Stimulated activated CD8-positive, alpha-beta memory T cell treated with anti-CD3 and anti-CD28 coated beads, Interleukin-15, amount 100 ng/mL, for 1 hour (primary cell): ENCODE results near the gene CDH23.

Experiments used
- DNase-seq: peaks from one replicate; pipeline ENCODE4 v3.0.0-alpha.2; 2020; ENCODE audit warnings: low read depth

CDH23 gene

GRCh38 chr10:71467161-71467560 is 70.4 kb downstream of the CDH23 start:
- DNase-seq = no peak

- no peak for DNase-seq
These were observed 71.0 kb downstream of the CDH23 start for GRCh38 chr10:71467569-71468362.

- no peak for DNase-seq
These were observed 71.8 kb downstream of the CDH23 start for GRCh38 chr10:71468363-71469094.

- no peak for DNase-seq
These were observed 74.3 kb downstream of the CDH23 start for GRCh38 chr10:71471006-71471405.

GRCh38 chr10:71471957-71472365 is 75.2 kb downstream of the CDH23 start:
- no peak for DNase-seq

GRCh38 chr10:71472466-71472865 is 75.7 kb downstream of the CDH23 start:
- DNase-seq = no peak

GRCh38 chr10:71472912-71473311 is 76.2 kb downstream of the CDH23 start:
- DNase-seq = no peak

- no peak for DNase-seq
These were observed 77.2 kb downstream of the CDH23 start for GRCh38 chr10:71473671-71474599.

- DNase-seq = no peak
These were observed 78.1 kb downstream of the CDH23 start for GRCh38 chr10:71474702-71475242.

- DNase-seq = no peak
These were observed 78.6 kb downstream of the CDH23 start for GRCh38 chr10:71475243-71475871.

- no peak for DNase-seq
These were observed 79.7 kb downstream of the CDH23 start for GRCh38 chr10:71476228-71477011.

- DNase-seq = no peak
These were observed 81.5 kb downstream of the CDH23 start for GRCh38 chr10:71478173-71478572.

GRCh38 chr10:71478813-71479365 is 82.2 kb downstream of the CDH23 start:
- no peak for DNase-seq

- no peak for DNase-seq
These were observed 83.1 kb downstream of the CDH23 start for GRCh38 chr10:71479831-71480230.

GRCh38 chr10:71480662-71481061 is 83.9 kb downstream of the CDH23 start:
- DNase-seq = no peak

GRCh38 chr10:71481746-71482410 is 85.2 kb downstream of the CDH23 start:
- DNase-seq = no peak

GRCh38 chr10:71482620-71483019 is 85.9 kb downstream of the CDH23 start:
- DNase-seq = no peak

- no peak for DNase-seq
These were observed 86.4 kb downstream of the CDH23 start for GRCh38 chr10:71483135-71483534.

GRCh38 chr10:71483885-71484751 is 87.4 kb downstream of the CDH23 start:
- no peak for DNase-seq
